Measurements from ENCODE around the gene SEC14L3.

- TF ChIP-seq ZNF274 (IDR thresholded peaks at IDR 0.05; ENCODE audit: low read depth, low read length): no peak
- no peak for TF ChIP-seq SUZ12 (IDR thresholded peaks at IDR 0.05; ENCODE audit: extremely low read depth, insufficient read depth, insufficient read length)
- no peak for TF ChIP-seq YY1 (IDR thresholded peaks at IDR 0.05; ENCODE audit: insufficient read depth, insufficient read length)
These were observed 58.8 kb downstream of the SEC14L3 start for GRCh38 chr22:30413001-30413400.
